Loucy (cell line): ENCODE results near the gene GAGE10.

Source experiments
- EZH2phosphoT487 ChIP-seq: fragments of 200-600 bp; IDR thresholded peaks from 2 replicates; pipeline ENCODE4 v1.6.1; 2018; ENCODE audit warnings: antibody characterized with exemption, mild to moderate bottlenecking, moderate library complexity, borderline replicate concordance
- TF ChIP-seq, protein P1 (sequence below): fragments of 200-600 bp; sonication (generic); conservative IDR thresholded peaks from 2 replicates; pipeline ENCODE4 v1.5.1; 2014; ENCODE audit warnings: mild to moderate bottlenecking, antibody characterized with exemption, low read length

DNA sequence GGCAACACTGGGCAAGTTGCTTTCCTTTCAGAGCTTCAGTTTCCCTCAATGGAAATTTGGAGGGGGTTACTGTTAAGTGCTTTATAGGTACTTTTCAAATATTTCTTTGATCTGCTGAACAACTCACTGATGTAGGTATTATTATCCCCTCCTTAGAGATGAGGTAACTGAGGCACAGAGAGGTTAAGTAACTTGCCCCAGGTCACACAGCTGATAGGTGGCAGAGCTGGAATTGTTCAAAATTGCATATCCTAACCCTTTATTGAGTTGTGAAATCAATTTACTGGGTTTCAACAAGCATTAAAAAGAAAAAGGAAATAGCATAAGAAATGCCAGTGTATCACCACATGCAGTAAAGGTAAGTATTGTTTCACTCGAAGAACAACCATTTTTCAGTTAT is 27.2 kb upstream of the GAGE10 start:
- TF ChIP-seq, protein P1, sequence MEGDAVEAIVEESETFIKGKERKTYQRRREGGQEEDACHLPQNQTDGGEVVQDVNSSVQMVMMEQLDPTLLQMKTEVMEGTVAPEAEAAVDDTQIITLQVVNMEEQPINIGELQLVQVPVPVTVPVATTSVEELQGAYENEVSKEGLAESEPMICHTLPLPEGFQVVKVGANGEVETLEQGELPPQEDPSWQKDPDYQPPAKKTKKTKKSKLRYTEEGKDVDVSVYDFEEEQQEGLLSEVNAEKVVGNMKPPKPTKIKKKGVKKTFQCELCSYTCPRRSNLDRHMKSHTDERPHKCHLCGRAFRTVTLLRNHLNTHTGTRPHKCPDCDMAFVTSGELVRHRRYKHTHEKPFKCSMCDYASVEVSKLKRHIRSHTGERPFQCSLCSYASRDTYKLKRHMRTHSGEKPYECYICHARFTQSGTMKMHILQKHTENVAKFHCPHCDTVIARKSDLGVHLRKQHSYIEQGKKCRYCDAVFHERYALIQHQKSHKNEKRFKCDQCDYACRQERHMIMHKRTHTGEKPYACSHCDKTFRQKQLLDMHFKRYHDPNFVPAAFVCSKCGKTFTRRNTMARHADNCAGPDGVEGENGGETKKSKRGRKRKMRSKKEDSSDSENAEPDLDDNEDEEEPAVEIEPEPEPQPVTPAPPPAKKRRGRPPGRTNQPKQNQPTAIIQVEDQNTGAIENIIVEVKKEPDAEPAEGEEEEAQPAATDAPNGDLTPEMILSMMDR: no peak
- no peak for TF ChIP-seq EZH2phosphoT487
